GOT3 (cell line): ENCODE results near the gene BCDIN3D.
"Not testable (repeated sequence)": the region's sequence is repeated elsewhere in the genome, so short reads cannot be mapped to it uniquely, and the experiment has no call there.

Source experiments
- DNase-seq: peaks from one replicate; lab custom pipeline; 2025; ENCODE audit warnings: mixed read lengths; lab: John Stamatoyannopoulos, UW

The BCDIN3D gene

DNA sequence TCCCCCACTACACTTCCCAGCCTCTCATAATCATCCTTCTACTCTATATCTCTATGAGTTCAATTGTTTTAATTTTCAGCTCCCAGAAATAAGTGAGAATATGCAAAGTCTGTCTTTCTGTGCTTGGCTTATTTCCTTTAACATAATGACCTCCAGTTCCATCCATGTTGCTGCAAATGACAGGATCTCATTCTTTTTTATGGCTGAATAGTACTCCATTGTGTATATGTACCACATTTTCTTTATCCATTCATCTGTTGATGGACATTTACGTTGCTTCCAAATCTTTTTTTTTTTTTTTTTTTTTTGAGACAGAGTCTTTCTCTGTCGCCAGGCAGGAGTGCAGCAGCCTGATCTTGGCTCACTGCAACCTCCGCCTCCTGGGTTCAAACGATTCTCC is 13.0 kb upstream of the BCDIN3D start:
- not testable (repeated sequence) for DNase-seq

GRCh38 chr12:49854976-49855375 is 12.1 kb upstream of the BCDIN3D start:
- DNase-seq, result no peak

- DNase-seq, result no peak
Measured at GRCh38 chr12:49853671-49854070, 10.8 kb upstream of the BCDIN3D start.

DNA sequence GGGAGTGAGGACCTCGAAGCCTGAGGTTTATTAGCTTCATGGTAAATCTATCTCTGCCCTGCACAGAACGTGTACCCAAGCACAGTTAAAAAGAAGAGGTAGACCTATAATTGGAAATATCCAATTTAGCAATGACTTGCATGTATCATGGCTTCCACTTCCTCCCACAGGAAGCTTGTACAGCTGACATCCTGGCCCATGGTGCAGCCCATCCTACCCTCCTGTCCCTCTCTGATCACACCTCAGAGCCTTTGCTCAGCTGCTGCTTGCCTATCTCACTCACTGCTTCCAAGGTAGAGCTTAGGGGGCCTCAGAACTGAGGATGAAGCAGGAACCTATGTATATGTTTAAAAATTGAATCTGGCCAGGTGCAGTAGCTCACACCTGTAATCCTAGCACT is 4.3 kb upstream of the BCDIN3D start:
- DNase-seq, result no peak

- DNase-seq, result no peak
Measured at GRCh38 chr12:49846032-49846431, 3.1 kb upstream of the BCDIN3D start.

GRCh38 chr12:49843876-49844437 is 1.1 kb upstream of the BCDIN3D start:
- DNase-seq, result no peak

DNA sequence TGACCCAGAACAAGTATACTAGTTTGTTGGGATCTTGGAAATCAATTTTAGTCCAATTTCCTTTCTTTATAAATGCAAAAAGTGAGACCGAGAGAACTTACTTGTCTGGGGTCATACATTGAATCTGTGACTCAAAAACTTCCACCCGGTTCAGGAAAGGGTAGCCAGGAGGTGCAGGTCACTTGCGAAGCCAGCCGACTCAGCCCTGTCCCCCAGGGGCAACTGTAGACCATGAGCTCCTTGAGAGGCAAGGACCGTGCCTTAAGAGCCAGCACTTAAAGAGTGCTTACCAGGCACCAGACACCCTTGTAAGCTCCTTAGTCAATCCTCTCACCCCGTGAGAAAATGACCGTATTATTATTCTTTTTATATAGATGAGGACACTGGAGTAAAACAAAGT is 505 bp upstream of the BCDIN3D start:
- DNase-seq, result no peak

DNA sequence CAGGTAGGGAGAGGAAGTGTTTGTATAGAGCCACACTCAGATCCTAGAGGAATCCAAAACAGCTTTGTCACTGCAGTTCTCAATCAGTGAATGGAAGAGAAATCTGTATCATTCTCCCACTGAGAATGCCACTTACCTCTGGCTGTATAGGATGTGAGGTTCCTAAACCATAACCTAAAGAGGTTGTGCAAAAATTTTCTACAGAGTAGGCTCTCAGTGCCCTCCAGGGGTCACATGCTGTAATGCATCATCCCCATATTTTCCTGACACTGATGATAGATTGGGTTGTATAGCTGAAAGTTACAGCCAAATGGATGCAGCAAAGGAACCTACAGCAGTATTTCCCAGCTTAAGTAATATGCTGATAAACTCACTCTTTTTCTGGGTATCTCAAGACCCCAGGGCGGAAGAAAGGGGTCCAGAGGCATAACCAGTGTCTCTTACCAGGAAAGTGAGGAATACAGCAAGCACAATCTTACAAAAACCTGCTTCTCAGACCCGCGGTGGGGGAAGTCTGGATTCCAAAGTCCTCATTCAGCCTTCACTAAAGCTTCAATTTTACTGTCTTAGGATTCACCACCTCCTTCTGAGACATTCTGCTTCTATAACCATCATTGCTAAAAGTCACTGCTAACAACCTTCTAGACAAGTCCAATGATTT is 3.8 kb downstream of the BCDIN3D start:
- DNase-seq, result no peak

DNA sequence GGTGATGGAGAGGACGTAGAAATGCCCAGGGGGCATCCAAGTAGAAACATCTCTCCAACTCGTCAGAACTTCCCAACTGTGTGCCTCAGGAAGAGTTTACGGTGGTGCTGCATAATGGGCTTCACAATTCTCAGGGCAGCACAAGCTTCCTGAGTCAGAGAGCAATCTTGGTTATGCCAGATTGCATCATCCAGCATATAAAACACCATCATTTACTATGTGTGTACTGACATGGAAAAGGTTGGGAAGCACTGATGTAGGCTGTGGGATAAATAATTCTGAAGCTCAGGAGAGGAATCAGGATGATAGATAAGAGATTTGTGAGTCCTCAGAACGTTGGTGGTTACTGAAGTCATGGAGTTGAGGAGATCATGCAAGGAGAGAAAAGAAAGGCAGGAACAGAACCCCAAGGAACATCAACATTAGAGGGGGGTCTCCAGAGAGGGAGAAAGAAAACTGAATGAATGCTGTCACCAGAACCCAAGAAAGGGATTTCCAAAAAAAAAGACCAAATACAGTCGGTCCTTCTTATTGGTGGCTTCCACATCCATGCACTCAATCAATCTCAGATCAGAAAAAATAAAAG is 10.0 kb downstream of the BCDIN3D start:
- DNase-seq, result no peak

- no peak for DNase-seq
Measured at GRCh38 chr12:49831717-49832116, 11.2 kb downstream of the BCDIN3D start.

DNA sequence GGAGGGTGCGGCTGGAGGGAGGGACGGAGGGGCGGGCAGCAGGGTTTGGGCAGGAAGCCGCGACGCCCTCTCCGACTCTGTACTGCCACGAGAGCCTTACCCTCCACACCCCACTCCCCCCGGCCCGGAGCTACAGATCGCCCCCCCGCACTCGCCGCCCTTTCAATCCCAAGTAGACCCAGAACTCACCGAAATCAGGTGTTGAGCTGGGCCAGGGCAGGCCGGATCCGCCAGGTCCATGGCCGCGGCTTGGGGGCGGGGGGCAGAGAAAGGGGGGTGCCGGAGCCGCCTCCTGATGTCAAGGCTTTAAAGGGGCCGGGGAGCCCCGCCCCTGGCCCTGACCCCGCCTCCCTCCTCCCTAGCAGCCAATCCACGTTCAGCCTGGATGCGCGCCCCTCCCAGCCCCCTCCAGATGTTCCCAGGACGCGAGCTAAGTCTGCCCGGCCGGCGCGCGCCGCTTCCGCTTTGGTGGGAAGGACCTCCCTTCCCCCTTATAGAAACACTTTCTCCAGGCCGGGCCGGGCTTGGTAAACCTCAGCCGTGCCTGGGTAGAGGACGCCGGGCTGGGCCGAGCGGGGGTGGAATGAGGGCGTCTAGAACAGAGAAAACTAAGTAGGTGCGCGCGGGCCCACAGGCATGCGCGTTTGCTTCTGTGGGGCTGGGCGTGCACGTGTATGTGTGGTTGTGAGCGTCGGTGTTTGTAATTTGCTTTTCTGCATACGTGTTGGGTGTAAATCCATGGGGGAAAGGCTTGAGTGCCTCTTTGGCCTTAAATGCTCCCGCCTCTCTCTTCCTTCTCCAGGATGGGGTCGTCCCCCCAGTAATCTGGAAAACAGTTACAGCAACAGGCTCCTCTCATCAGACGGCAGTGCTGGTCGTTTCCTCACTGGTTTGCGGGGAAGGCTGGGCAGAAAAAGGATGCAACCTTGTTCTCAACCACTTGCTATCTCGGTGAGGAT is 14.5 kb downstream of the BCDIN3D start, which contains the start of gene NCKAP5L:
Gene NCKAP5L, minus strand, starts transcription at position 281 of the 959 bp plus-strand sequence. CDS start 24,369 bp downstream, outside the sequence.
- peak; percentile 79 for DNase-seq

GRCh38 chr12:49827401-49828099 is 15.4 kb downstream of the BCDIN3D start:
- no peak for DNase-seq

- no peak for DNase-seq
Measured at GRCh38 chr12:49827051-49827400, 15.9 kb downstream of the BCDIN3D start.

GRCh38 chr12:49825971-49826421 is 16.9 kb downstream of the BCDIN3D start:
- no peak for DNase-seq

DNA sequence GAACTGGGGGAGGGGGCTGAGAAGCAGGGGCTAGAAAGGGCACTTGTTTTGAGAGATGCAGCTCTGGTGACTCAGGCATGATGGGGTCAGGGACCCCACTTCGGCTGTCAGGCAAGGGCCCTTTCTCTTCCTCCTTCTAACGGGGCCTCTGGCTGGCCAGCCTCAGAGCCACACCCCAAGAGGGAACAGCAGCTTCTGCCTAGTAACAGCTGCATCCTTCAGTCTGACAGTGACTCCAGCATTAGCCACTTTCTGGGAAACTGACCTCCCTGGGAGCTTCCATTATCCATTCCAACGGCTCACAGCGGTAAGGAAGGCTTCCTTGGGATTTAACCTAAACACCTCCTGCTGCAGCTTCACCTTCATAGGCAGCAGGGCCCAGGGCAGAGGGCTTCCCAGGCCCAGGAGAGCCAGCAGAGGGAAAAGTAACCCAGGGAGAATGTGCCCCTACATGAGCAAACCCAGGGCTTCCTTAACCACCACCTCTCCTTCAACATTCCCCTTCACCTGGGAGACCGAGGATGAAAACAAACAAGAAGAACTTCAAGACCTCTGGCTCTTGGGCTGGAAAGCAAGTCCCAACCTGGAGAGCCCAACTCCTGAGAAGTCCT is 17.4 kb downstream of the BCDIN3D start:
- no peak for DNase-seq

- no peak for DNase-seq
Measured at GRCh38 chr12:49824895-49825294, 18.0 kb downstream of the BCDIN3D start.

GRCh38 chr12:49824416-49824815 is 18.5 kb downstream of the BCDIN3D start:
- DNase-seq, result no peak

- no peak for DNase-seq
Measured at GRCh38 chr12:49823951-49824350, 19.0 kb downstream of the BCDIN3D start.

DNA sequence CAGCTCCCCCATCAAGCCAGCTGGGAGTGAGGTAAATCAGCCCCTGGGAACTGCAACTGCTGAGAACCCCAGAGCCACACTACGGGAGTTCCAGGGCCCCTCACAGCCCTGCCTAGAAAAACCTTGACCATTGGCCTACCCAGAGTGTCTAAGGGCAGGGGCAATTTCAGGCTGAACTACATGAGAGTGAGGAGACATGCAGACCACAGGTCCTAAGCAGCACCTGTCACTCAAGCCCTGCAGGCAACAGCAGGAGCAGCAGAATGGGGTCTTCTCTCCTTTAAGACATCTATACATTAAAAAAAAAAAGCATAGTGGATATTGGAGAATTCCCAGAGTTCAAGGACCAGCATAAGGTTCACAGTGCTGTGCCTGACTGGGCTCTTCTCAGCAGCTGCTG is 19.6 kb downstream of the BCDIN3D start:
- no peak for DNase-seq

- DNase-seq, result no peak
Measured at GRCh38 chr12:49821373-49822287, 21.3 kb downstream of the BCDIN3D start.
